Panc1 (cell line): ENCODE results near the gene SEPTIN5. TPM values are rescaled to one million over a fixed set of nuclear protein-coding genes. Genes with fewer than 3 reads are reported as not detected.

Experiments used
- ATAC-seq: fragments of 200-7000 bp; cut with Tn5 transposase; 2 replicates; pipeline ENCODE4 v1.9.1; 2020; ENCODE audit warnings: mild to moderate bottlenecking, moderate library complexity
- BruUV-seq: library from RNA; stranded (reverse); fragments of 400-500 nt; replicated peaks from 2 replicates; lab custom pipeline; 2021; lab: Mats Ljungman, UMichigan
- CTCF ChIA-PET: fragments of 300-600 bp; sonication (Branson Sonifier 250); formaldehyde crosslinking; loops from one replicate; lab custom pipeline; 2022; ENCODE audit warnings: antibody characterized with exemption; lab: Charles Lee
- POLR2A ChIA-PET: fragments of 300-600 bp; sonication (Branson Sonifier 250); formaldehyde crosslinking; loops from one replicate; lab custom pipeline; 2022; ENCODE audit warnings: antibody characterized with exemption; lab: Charles Lee
- DNase-seq: peaks from one replicate; pipeline ENCODE4 v3.0.0-alpha.2; 2010; ENCODE audit warnings: low read depth, low spot score
- H3K27ac ChIP-seq: 2 replicates; pipeline ENCODE4 v1.5.1; 2011; ENCODE audit warnings: mild to moderate bottlenecking, low read length, inconsistent platforms
- H3K27me3 ChIP-seq: fragments of 200-500 bp; sonication (Bioruptor generic); 2 replicates; pipeline ENCODE4 v1.6.0; 2014; ENCODE audit warnings: low read length, inconsistent platforms; ENCODE audit not compliant: control insufficient read depth, insufficient read depth
- H3K36me3 ChIP-seq: fragments of 200-500 bp; sonication (Bioruptor generic); 2 replicates; pipeline ENCODE4 v1.5.1; 2014; ENCODE audit warnings: inconsistent platforms, mild to moderate bottlenecking, low read length, moderate library complexity; ENCODE audit not compliant: control insufficient read depth, insufficient read depth
- H3K4me1 ChIP-seq: 2 replicates; pipeline ENCODE4 v1.5.1; 2011; ENCODE audit warnings: inconsistent platforms, mild to moderate bottlenecking, low read length, moderate library complexity; ENCODE audit not compliant: control insufficient read depth, insufficient read depth
- H3K4me3 ChIP-seq, 2 experiments: 2 replicates each; pipeline ENCODE4 v1.5.1; 2011 to 2012; ENCODE audit warnings: low read depth in 2 of 2, low read length in 2 of 2, mild to moderate bottlenecking in 2 of 2, inconsistent platforms in 1 of 2, moderate library complexity in 1 of 2
- H3K9me3 ChIP-seq: fragments of 200-500 bp; sonication (Bioruptor generic); 2 replicates; pipeline ENCODE4 v1.5.1; 2014; ENCODE audit warnings: low read depth, mild to moderate bottlenecking, inconsistent platforms, low read length, moderate library complexity; ENCODE audit not compliant: control insufficient read depth, insufficient read depth
- CTCF ChIP-seq: fragments of 450-650 bp; IDR thresholded peaks from 2 replicates; pipeline ENCODE4 v1.5.1; 2017; ENCODE audit warnings: mild to moderate bottlenecking
- POLR2AphosphoS5 ChIP-seq: IDR thresholded peaks from 2 replicates; pipeline ENCODE4 v1.6.1; 2012; ENCODE audit warnings: mild to moderate bottlenecking, low read depth, low read length, moderate library complexity
- REST ChIP-seq, 2 experiments: IDR thresholded peaks; 2 replicates each; pipeline ENCODE4 v1.6.1; 2011 to 2012; ENCODE audit warnings: low read depth in 2 of 2, control low read depth in 1 of 2, low read length in 1 of 2, mild to moderate bottlenecking in 1 of 2, moderate library complexity in 1 of 2; ENCODE audit not compliant: insufficient read depth in 1 of 2
- SIN3A ChIP-seq: IDR thresholded peaks from 2 replicates; pipeline ENCODE4 v1.6.1; 2012; ENCODE audit warnings: low read depth, mild to moderate bottlenecking, low read length, moderate library complexity, borderline replicate concordance; ENCODE audit not compliant: insufficient read depth
- TCF7L2 ChIP-seq: IDR thresholded peaks from 2 replicates; pipeline ENCODE4 v1.6.1; 2011; ENCODE audit warnings: mild to moderate bottlenecking, low read depth, low read length, inconsistent platforms
- in situ Hi-C: cut with HindIII; loops from 2 replicates; pipeline ENCODE4 v1.10.0; 2016; ENCODE audit warnings: low sequenced_read_pairs, low pct_unique_long_range_greater_than_20kb
- intact Hi-C: fragments of 100-400 bp; cut with micrococcal nuclease; formaldehyde crosslinking; loops from one replicate; pipeline ENCODE4 v1.10.0; 2022; ENCODE audit not compliant: unreplicated experiment
- total RNA-seq: library from RNA; stranded (reverse); gene quantifications from one replicate; pipeline ENCODE4 v1.2.1, GENCODE V29; 2021; ENCODE audit not compliant: unreplicated experiment

Gene SEPTIN5
- total RNA-seq, 1 experiment from 2014 or later: 17.2 TPM

DNA sequence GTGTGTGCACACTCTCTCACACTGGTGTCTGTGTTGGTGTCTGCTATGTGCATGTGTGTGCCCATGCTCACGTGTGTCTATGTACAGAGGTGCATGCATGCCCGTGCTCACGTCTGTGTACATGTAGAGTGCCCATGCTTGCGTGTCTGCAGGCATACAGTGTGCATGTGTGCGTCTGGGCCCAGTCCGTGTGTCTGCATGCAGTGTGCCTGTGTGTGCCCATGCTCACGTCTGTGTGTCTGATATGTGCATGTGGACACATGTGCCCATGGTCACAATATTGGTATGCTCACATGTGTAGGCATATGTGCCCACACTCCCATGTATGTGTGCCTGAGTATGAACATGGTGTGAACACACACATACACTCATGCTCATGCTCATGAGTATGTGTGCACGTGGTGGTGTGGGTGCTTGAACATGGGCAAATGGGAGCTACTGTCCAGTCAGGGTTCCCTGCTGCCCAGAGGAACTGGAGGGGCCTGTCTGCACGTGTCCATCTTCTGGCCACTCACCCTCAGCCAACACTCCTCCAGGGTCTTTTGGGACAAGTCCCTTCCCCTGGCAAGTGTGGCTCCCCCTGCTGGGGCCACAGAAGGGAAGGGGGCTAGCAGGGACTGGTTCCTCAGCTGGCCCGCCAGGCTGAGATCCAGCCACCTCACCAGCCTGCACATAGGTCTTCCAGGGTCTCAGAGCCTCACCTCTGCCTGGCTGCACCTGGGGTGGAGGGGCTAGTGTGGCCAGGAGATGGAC is 39.0 kb downstream of the SEPTIN5 start:
- TF ChIP-seq REST (IDR thresholded peaks at IDR 0.05; ENCODE audit: insufficient read depth in 1 of 2, low read depth in 2 of 2, low read length in 1 of 2): no peak
- TF ChIP-seq POLR2AphosphoS5: no peak
- TF ChIP-seq TCF7L2: no peak
- TF ChIP-seq SIN3A: no peak
- TF ChIP-seq CTCF: no peak; the same call in 1 of the 2 replicates
- no peak overlapping the region for H3K27ac ChIP-seq
- no peak overlapping the region for H3K4me3 ChIP-seq
- intact Hi-C loops: no loop called here
- H3K4me1 ChIP-seq: peaks cover 23% of the 10 kb centered on the region
- BruUV-seq: no TSS peak
- H3K9me3 ChIP-seq: no peaks in the 10 kb centered on the region
- in situ Hi-C loops: no loop called here
- H3K27me3 ChIP-seq: no peaks in the 10 kb centered on the region
- DNase-seq (no peak), ATAC-seq (no peak)
- ChIA-PET POLR2A (no interaction called here), CTCF (no interaction called here)
- H3K36me3 ChIP-seq: no peaks in the 10 kb centered on the region

DNA sequence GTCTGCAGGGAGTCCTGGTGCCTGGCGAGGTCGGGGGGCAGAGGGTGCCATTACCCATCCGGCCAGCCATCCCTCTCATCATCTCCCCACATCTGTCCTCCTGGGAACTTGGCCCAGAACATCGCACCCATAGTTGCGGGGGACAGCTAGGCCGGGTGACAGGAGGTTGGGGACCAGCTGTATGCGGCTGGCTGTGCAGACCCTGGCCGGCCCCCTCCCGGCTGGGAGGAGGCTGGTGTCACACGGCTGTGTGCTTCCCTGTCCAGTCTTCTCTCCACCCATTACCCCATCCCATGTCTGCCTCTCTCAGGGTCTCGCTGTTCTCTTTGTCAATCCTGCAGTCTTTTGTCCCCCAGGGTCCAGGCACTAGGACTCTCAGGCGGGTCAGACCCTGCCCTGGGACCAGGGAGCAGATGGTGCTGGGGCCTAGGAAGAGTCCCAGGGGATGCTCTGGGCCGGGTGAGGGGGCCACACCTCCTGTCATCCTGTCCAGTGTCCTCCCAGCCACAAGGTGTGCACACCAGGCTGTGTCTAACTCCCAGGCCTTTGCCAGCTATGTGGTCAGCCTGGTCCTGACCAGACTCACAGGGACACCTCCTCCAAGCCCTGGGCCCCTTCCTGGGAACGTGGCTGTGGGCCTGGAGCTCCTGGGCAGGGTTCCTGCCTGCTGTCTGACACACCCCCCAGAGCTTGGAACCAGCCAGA is 39.8 kb downstream of the SEPTIN5 start:
- no peak for ATAC-seq
- Histone ChIP-seq H3K9me3 (no peaks in the 10 kb centered on the region), H3K36me3 (no peaks in the 10 kb centered on the region), H3K27me3 (no peaks in the 10 kb centered on the region), H3K4me1 (peaks cover 26% of the 10 kb centered on the region), H3K4me3 (no peak overlapping the region), H3K27ac (no peak overlapping the region)
- in situ Hi-C loops (no loop called here), intact Hi-C loops (no loop called here)
- TF ChIP-seq SIN3A: no peak
- CTCF ChIA-PET: no interaction called here
- no peak for DNase-seq
- BruUV-seq: no TSS peak
- POLR2A ChIA-PET: no interaction called here

DNA sequence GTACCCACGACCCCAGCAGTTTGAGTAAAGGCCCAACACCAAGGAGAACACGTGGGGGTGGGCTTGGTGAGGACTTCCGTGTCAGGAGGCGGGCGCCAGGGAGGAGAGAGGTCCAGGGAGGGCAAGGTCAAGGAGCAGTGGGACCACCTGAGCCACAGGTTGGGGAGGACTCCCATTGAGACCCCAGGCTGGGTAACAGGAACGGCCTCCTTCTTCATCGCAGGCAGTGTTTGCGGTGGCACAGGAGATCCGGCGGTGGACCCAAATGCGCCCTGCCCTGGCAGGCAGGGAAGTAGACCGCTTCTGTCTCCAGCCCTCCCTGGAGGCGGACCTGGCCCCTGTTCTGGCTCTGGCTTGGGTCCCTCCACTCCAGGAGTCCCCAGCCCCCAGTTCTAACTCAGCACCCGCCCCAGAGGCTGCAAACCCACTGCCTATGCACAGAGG is 40.4 kb downstream of the SEPTIN5 start:
- H3K36me3 ChIP-seq: no peaks in the 10 kb centered on the region
- no peak for DNase-seq
- POLR2A ChIA-PET: no interaction called here
- H3K4me3 ChIP-seq: no peak overlapping the region
- H3K9me3 ChIP-seq: no peaks in the 10 kb centered on the region
- in situ Hi-C loops: no loop called here
- peaks cover 26% of the 10 kb centered on the region for H3K4me1 ChIP-seq
- intact Hi-C loops: no loop called here
- ATAC-seq: no peak
- CTCF ChIA-PET: no interaction called here
- BruUV-seq: no TSS peak
- TF ChIP-seq REST (IDR thresholded peaks at IDR 0.05; ENCODE audit: insufficient read depth in 1 of 2, low read depth in 2 of 2, low read length in 1 of 2) (no peak), SIN3A (no peak), TCF7L2 (no peak), POLR2AphosphoS5 (no peak), CTCF (no peak)
- H3K27ac ChIP-seq: no peak overlapping the region
- H3K27me3 ChIP-seq: no peaks in the 10 kb centered on the region
